G401.6 (cell line): Measurements from ENCODE around the gene DRAXIN.

Experiments used
- FAIRE-seq: peaks from 2 replicates; lab custom pipeline; 2012; peaks lifted over from hg19 to GRCh38; lab: Jason Lieb, UNC

The DRAXIN gene

GRCh38 chr1:11691302-11691914 is at the start of gene DRAXIN:
TSS of gene DRAXIN (plus strand) at chr1:11691710. CDS start at chr1:11706259, 14,549 bp downstream.
- no peak for FAIRE-seq

GRCh38 chr1:11641776-11642305 is 49.7 kb upstream of the DRAXIN start:
- no peak for FAIRE-seq

- peak; percentile 84 for FAIRE-seq
These were observed 49.0 kb upstream of the DRAXIN start for GRCh38 chr1:11642418-11643017.

GRCh38 chr1:11643782-11644181 is 47.7 kb upstream of the DRAXIN start:
- no peak for FAIRE-seq

- no peak for FAIRE-seq
These were observed 46.2 kb upstream of the DRAXIN start for GRCh38 chr1:11645270-11645669.

GRCh38 chr1:11645670-11646265 is 45.7 kb upstream of the DRAXIN start:
- FAIRE-seq, result peak; percentile 52

GRCh38 chr1:11646317-11646716 is 45.2 kb upstream of the DRAXIN start:
- FAIRE-seq, result no peak

- FAIRE-seq, result no peak
These were observed 44.2 kb upstream of the DRAXIN start for GRCh38 chr1:11647333-11647732.

GRCh38 chr1:11648039-11648438 is 43.5 kb upstream of the DRAXIN start:
- FAIRE-seq, result no peak

GRCh38 chr1:11648732-11649158 is 42.8 kb upstream of the DRAXIN start:
- no peak for FAIRE-seq

GRCh38 chr1:11649237-11649623 is 42.3 kb upstream of the DRAXIN start:
- FAIRE-seq, result no peak

- FAIRE-seq, result no peak
These were observed 41.7 kb upstream of the DRAXIN start for GRCh38 chr1:11649624-11650330.

GRCh38 chr1:11650331-11650991 is 41.0 kb upstream of the DRAXIN start:
- FAIRE-seq, result no peak

GRCh38 chr1:11651017-11651416 is 40.5 kb upstream of the DRAXIN start:
- FAIRE-seq, result no peak

- FAIRE-seq, result no peak
These were observed 39.2 kb upstream of the DRAXIN start for GRCh38 chr1:11652203-11652780.

- FAIRE-seq, result no peak
These were observed 38.2 kb upstream of the DRAXIN start for GRCh38 chr1:11653101-11653860.

- FAIRE-seq, result no peak
These were observed 37.7 kb upstream of the DRAXIN start for GRCh38 chr1:11653861-11654136.

GRCh38 chr1:11654137-11654938 is 37.2 kb upstream of the DRAXIN start, which contains the start of the genes FBXO2 and FBXO44:
TSS of gene FBXO2 (minus strand) at chr1:11654429. CDS start at chr1:11654340, 89 bp downstream.
TSS of gene FBXO44 (plus strand) at chr1:11654877. CDS start at chr1:11655836, 959 bp downstream.
- no peak for FAIRE-seq

GRCh38 chr1:11654939-11655808 is 36.3 kb upstream of the DRAXIN start:
- no peak for FAIRE-seq
